BLaER1 treated with 17β-estradiol and CSF1 and Interleukin-3, amounts not matched to agents 10 nM and 100 nM (cell line): ENCODE data around the gene SMCHD1.
A peak's percentile ranks its signal among the peaks of the same experiment; 100 is the strongest.
"Not testable (repeated sequence)": the region's sequence is repeated elsewhere in the genome, so short reads cannot be mapped to it uniquely, and the experiment has no call there.

Experiments
- H3K27ac ChIP-seq, 11 experiments: shearing (Covaris generic); formaldehyde crosslinking; 2 replicates each; pipeline ENCODE4 v1.8.1; 2022
- H3K27me3 ChIP-seq, 11 experiments: shearing (Covaris generic); formaldehyde crosslinking; 2 replicates each; pipeline ENCODE4 v1.8.1; 2022
- H3K36me3 ChIP-seq, 11 experiments: shearing (Covaris generic); formaldehyde crosslinking; 2 replicates each; pipeline ENCODE4 v1.8.1; 2022
- H3K4me1 ChIP-seq, 10 experiments: shearing (Covaris generic); formaldehyde crosslinking; 2 replicates each; pipeline ENCODE4 v1.8.1; 2022
- H3K4me2 ChIP-seq, 11 experiments: shearing (Covaris generic); formaldehyde crosslinking; 2 replicates each; pipeline ENCODE4 v1.8.1; 2022
- H3K4me3 ChIP-seq, 10 experiments: shearing (Covaris generic); formaldehyde crosslinking; 2 replicates each; pipeline ENCODE4 v1.8.1; 2022
- H3K9ac ChIP-seq, 11 experiments: shearing (Covaris generic); formaldehyde crosslinking; 2 replicates each; pipeline ENCODE4 v1.8.1; 2022
- H3K9me3 ChIP-seq, 11 experiments: shearing (Covaris generic); formaldehyde crosslinking; replicated peaks in 1 of 11; 2 replicates each; pipeline ENCODE4 v1.8.1; 2022
- H4K20me1 ChIP-seq, 11 experiments: shearing (Covaris generic); formaldehyde crosslinking; 2 replicates each; pipeline ENCODE4 v1.8.1; 2022
- Cebpa-rat ChIP-seq, 11 experiments: shearing (Covaris generic); IDR thresholded peaks; 2 replicates each; pipeline ENCODE4 v1.8.1; 2022

SMCHD1 gene

GRCh38 chr18:2662990-2663389 is 7.5 kb downstream of the SMCHD1 start:
- Histone ChIP-seq H3K9ac (no peak overlapping the region), H4K20me1 (peaks cover 34 to 99% (median 87%) of the 10 kb centered on the region in 11 experiments), H3K36me3 (peaks cover 23 to 78% (median 53%) of the 10 kb centered on the region in 11 experiments), H3K4me1 (peaks cover 7 to 33% (median 13%) of the 10 kb centered on the region in 10 experiments; a peak in 19 of 20 replicates), H3K27me3 (no peaks in the 10 kb centered on the region), H3K27ac (no peak overlapping the region), H3K4me2 (peak overlapping the region in 2 of 11 experiments; percentile 15 to 18; a peak in 1 of 22 replicates), H3K4me3 (no peak overlapping the region), H3K9me3 (peaks cover 0 to 19% (median 13%) of the 10 kb centered on the region in 11 experiments; a peak in 16 of 22 replicates)
- TF ChIP-seq Cebpa-rat (IDR thresholded peaks at IDR 0.05): no peak

GRCh38 chr18:2672410-2672809 is 16.9 kb downstream of the SMCHD1 start:
- Histone ChIP-seq H3K4me2 (no peak overlapping the region), H3K4me3 (no peak overlapping the region), H3K4me1 (no peaks in the 10 kb centered on the region), H3K27ac (no peak overlapping the region), H4K20me1 (peaks cover 12 to 88% (median 46%) of the 10 kb centered on the region in 11 experiments; a peak in 18 of 22 replicates), H3K9ac (no peak overlapping the region), H3K27me3 (no peaks in the 10 kb centered on the region), H3K9me3 (peaks cover 0 to under 1% (median 0%) of the 10 kb centered on the region in 11 experiments; a peak in 4 of 22 replicates), H3K36me3 (peaks cover 96 to 100% (median 100%) of the 10 kb centered on the region in 11 experiments)
- TF ChIP-seq Cebpa-rat (IDR thresholded peaks at IDR 0.05): no peak

- Histone ChIP-seq H3K36me3 (peaks cover 98 to 100% (median 100%) of the 10 kb centered on the region in 11 experiments), H3K27ac (no peak overlapping the region), H3K27me3 (no peaks in the 10 kb centered on the region), H3K9me3 (peaks cover 0 to 5% (median 0%) of the 10 kb centered on the region in 11 experiments; a peak in 5 of 22 replicates), H3K4me2 (no peak overlapping the region), H3K9ac (no peak overlapping the region), H3K4me1 (no peaks in the 10 kb centered on the region), H4K20me1 (peaks cover 12 to 84% (median 43%) of the 10 kb centered on the region in 11 experiments; a peak in 18 of 22 replicates), H3K4me3 (no peak overlapping the region)
- no peak for TF ChIP-seq Cebpa-rat (IDR thresholded peaks at IDR 0.05)
These were observed 17.3 kb downstream of the SMCHD1 start for GRCh38 chr18:2672872-2673271.

GRCh38 chr18:2678933-2679332 is 23.4 kb downstream of the SMCHD1 start:
- H3K27me3 ChIP-seq, H3K4me2 ChIP-seq, H3K4me1 ChIP-seq, H3K4me3 ChIP-seq, H3K27ac ChIP-seq, H3K9ac ChIP-seq: not testable (repeated sequence)
- Histone ChIP-seq H3K36me3 (peaks cover 84 to 100% (median 97%) of the 10 kb centered on the region in 11 experiments), H4K20me1 (peaks cover 0 to 63% (median 47%) of the 10 kb centered on the region in 11 experiments; a peak in 15 of 22 replicates), H3K9me3 (peaks cover 0 to 12% (median 5%) of the 10 kb centered on the region in 11 experiments; a peak in 9 of 22 replicates)

GRCh38 chr18:2680216-2680792 is 24.8 kb downstream of the SMCHD1 start:
- Histone ChIP-seq H3K9me3 (peaks cover 6 to 22% (median 15%) of the 10 kb centered on the region in 11 experiments; a peak in 20 of 22 replicates), H3K27ac (no peak overlapping the region), H3K4me2 (no peak overlapping the region), H3K27me3 (no peaks in the 10 kb centered on the region), H4K20me1 (peaks cover 0 to 54% (median 41%) of the 10 kb centered on the region in 11 experiments; a peak in 13 of 22 replicates), H3K9ac (no peak overlapping the region), H3K4me1 (no peaks in the 10 kb centered on the region), H3K36me3 (peaks cover 79 to 100% (median 96%) of the 10 kb centered on the region in 11 experiments), H3K4me3 (no peak overlapping the region)
- no peak for TF ChIP-seq Cebpa-rat (IDR thresholded peaks at IDR 0.05)

GRCh38 chr18:2681993-2682603 is 26.6 kb downstream of the SMCHD1 start:
- Histone ChIP-seq H3K4me1 (0 out of 20 replicates have a peak, but pooled peaks cover 0 to 3% (median 0%) of the 10 kb centered on the region in 10 experiments), H3K9me3 (peaks cover 20 to 40% (median 30%) of the 10 kb centered on the region in 11 experiments), H3K4me2 (no peak overlapping the region), H3K9ac (no peak overlapping the region), H3K36me3 (peaks cover 76 to 100% (median 96%) of the 10 kb centered on the region in 11 experiments), H4K20me1 (peaks cover 0 to 45% (median 36%) of the 10 kb centered on the region in 11 experiments; a peak in 12 of 22 replicates), H3K27ac (no peak overlapping the region), H3K27me3 (no peaks in the 10 kb centered on the region), H3K4me3 (no peak overlapping the region)
- no peak for TF ChIP-seq Cebpa-rat (IDR thresholded peaks at IDR 0.05)

- peaks cover 20 to 37% (median 28%) of the 10 kb centered on the region in 11 experiments for H3K9me3 ChIP-seq
- peaks cover 0 to 54% (median 39%) of the 10 kb centered on the region in 11 experiments; a peak in 13 of 22 replicates for H4K20me1 ChIP-seq
- peaks cover 0 to 11% (median 2%) of the 10 kb centered on the region in 10 experiments; a peak in 3 of 20 replicates for H3K4me1 ChIP-seq
- no peak overlapping the region for H3K27ac ChIP-seq
- no peak for TF ChIP-seq Cebpa-rat (IDR thresholded peaks at IDR 0.05)
- H3K9ac ChIP-seq: no peak overlapping the region
- no peak overlapping the region for H3K4me3 ChIP-seq
- no peaks in the 10 kb centered on the region for H3K27me3 ChIP-seq
- H3K36me3 ChIP-seq: peaks cover 75 to 100% (median 97%) of the 10 kb centered on the region in 11 experiments
- H3K4me2 ChIP-seq: no peak overlapping the region
These were observed 27.5 kb downstream of the SMCHD1 start for GRCh38 chr18:2683055-2683454.

GRCh38 chr18:2686349-2686968 is 30.9 kb downstream of the SMCHD1 start:
- Histone ChIP-seq H3K9me3 (peaks cover 20 to 32% (median 28%) of the 10 kb centered on the region in 11 experiments), H3K36me3 (peaks cover 77 to 100% (median 97%) of the 10 kb centered on the region in 11 experiments), H4K20me1 (peaks cover 0 to 40% (median 27%) of the 10 kb centered on the region in 11 experiments; a peak in 13 of 22 replicates), H3K4me2 (no peak overlapping the region), H3K4me1 (peaks cover 0 to 11% (median 2%) of the 10 kb centered on the region in 10 experiments; a peak in 3 of 20 replicates), H3K27me3 (no peaks in the 10 kb centered on the region), H3K4me3 (no peak overlapping the region), H3K27ac (no peak overlapping the region), H3K9ac (no peak overlapping the region)
- TF ChIP-seq Cebpa-rat (IDR thresholded peaks at IDR 0.05): no peak
